ENCODE measurements around the gene PSAT1. TPM values are rescaled to one million over a fixed set of nuclear protein-coding genes. Genes with fewer than 3 reads are reported as not detected.

Gene PSAT1
- total and polyA plus RNA-seq, 2 of the 8 experiments (the other 6 are each of a cell fraction or from before 2014, with no cell fraction given): 204 to 341 TPM

- H2BK120ac ChIP-seq (replicated peaks; ENCODE audit: low read depth, low read length): no peak overlapping the region
- H3K23me2 ChIP-seq (ENCODE audit: low read depth, low read length): no peaks in the 10 kb centered on the region
- WGBS, 2 experiments (ENCODE audit: extremely low coverage in 1 of 2, insufficient coverage in 1 of 2, insufficient read length in 1 of 2, insufficient replicate concordance in 2 of 2, low coverage in 1 of 2, low lambda C conversion rate in 2 of 2, missing lambda C conversion rate in 1 of 2): 96% methylated on average over 4 of the region's 4 CpGs; no CpG with 5 or more reads in 1 of the 2 experiments
- TF ChIP-seq KDM4A (IDR thresholded peaks at IDR 0.05; ENCODE audit: low read depth, low read length, severe bottlenecking) (no peak), POLR2A (IDR thresholded peaks at IDR 0.05; ENCODE audit: control extremely low read depth in 1 of 2, low read depth in 2 of 2, low read length in 2 of 2) (no peak), RBBP5 (IDR thresholded peaks at IDR 0.05; ENCODE audit: borderline replicate concordance, low read depth, low read length) (no peak), BRCA1 (IDR thresholded peaks at IDR 0.05; ENCODE audit: low read depth, low read length) (no peak), TEAD4 (IDR thresholded peaks at IDR 0.05; ENCODE audit: low read depth, low read length) (no peak), TAF7 (optimal IDR thresholded peaks at IDR 0.05; ENCODE audit: borderline replicate concordance, low read depth, low read length) (no peak), POU5F1 (IDR thresholded peaks at IDR 0.05; ENCODE audit: low read depth, low read length) (no peak), JUN (IDR thresholded peaks at IDR 0.05; ENCODE audit: low read depth, low read length) (no peak)
- H4K5ac ChIP-seq (ENCODE audit: insufficient read length, low read depth, low read length): no peak overlapping the region
- no peak overlapping the region for H3K4ac ChIP-seq (replicated peaks; ENCODE audit: insufficient read length, low read depth, low read length)
- H3K23ac ChIP-seq (ENCODE audit: insufficient read length): no peak overlapping the region
- H3K36me3 ChIP-seq (ENCODE audit: control insufficient read depth in 2 of 4, insufficient read depth in 4 of 4, low read length in 3 of 4): peaks cover 5 to 39% (median 12%) of the 10 kb centered on the region in 4 experiments; a peak in 7 of 8 replicates
- no peak for DNase-seq (ENCODE audit: low read depth in 1 of 2, low spot score in 2 of 2)
- no peaks in the 10 kb centered on the region for H3K4me1 ChIP-seq (replicated peaks in 1 of 4; ENCODE audit: control insufficient read depth in 3 of 4, insufficient read depth in 4 of 4, low read length in 3 of 4)
- no peak overlapping the region for H4K8ac ChIP-seq (ENCODE audit: extremely low read depth, insufficient read depth, low read length)
- no peak overlapping the region for H3K18ac ChIP-seq (ENCODE audit: extremely low read depth, low read length)
- no peak overlapping the region for H2AK5ac ChIP-seq (ENCODE audit: low read depth, low read length)
- no peak overlapping the region for H2BK15ac ChIP-seq (ENCODE audit: low read length)
- no peak overlapping the region for H2AFZ ChIP-seq (ENCODE audit: low read length)
- no peaks in the 10 kb centered on the region for H3K9me3 ChIP-seq (ENCODE audit: insufficient read depth in 2 of 2, low read depth in 1 of 2, low read length in 1 of 2)
- H3K27ac ChIP-seq (ENCODE audit: low read depth, low read length): no peak overlapping the region
- no peaks in the 10 kb centered on the region for H3K79me1 ChIP-seq (ENCODE audit: low read depth, low read length)
- H3K4me2 ChIP-seq (ENCODE audit: insufficient read depth in 1 of 2, low read depth in 2 of 2, low read length in 2 of 2): no peak overlapping the region
- H3K79me2 ChIP-seq (ENCODE audit: control insufficient read depth in 1 of 2, insufficient read depth in 2 of 2, low read length in 2 of 2): no peaks in the 10 kb centered on the region
- H2BK5ac ChIP-seq (ENCODE audit: low read depth, low read length): no peak overlapping the region
- H2BK20ac ChIP-seq (ENCODE audit: low read length): no peak overlapping the region
- H4K20me1 ChIP-seq (replicated peaks in 1 of 2; ENCODE audit: control insufficient read depth in 1 of 2, insufficient read depth in 2 of 2, low read length in 2 of 2): peaks cover 0 to 1% of the 10 kb centered on the region in 2 experiments
- no peak overlapping the region for H3K4me3 ChIP-seq (ENCODE audit: extremely low read depth in 1 of 4, insufficient read depth in 2 of 4, low read depth in 3 of 4, low read length in 4 of 4)
- POLR2A ChIA-PET (ENCODE audit: partially characterized antibody): interaction anchor here (1.6 kb wide), 1 partner anchor 44 kb away, joined by 7 read pairs; the partner anchor contains the start of gene PSAT1
- FAIRE-seq: no peak
- H3K56ac ChIP-seq (replicated peaks; ENCODE audit: insufficient read length, low read depth, low read length): no peak overlapping the region
- H4K91ac ChIP-seq (replicated peaks; ENCODE audit: insufficient read length, low read length): no peak overlapping the region
- no peak overlapping the region for H2BK12ac ChIP-seq (ENCODE audit: low read depth, low read length)
- no peak overlapping the region for H3K14ac ChIP-seq (ENCODE audit: insufficient read length)
- no peak overlapping the region for H3K9ac ChIP-seq (replicated peaks in 1 of 4; ENCODE audit: extremely low read depth in 1 of 4, low read depth in 3 of 4, low read length in 3 of 4)
- CTCF ChIA-PET (ENCODE audit: partially characterized antibody): interaction anchor here (0.6 kb wide), 2 partner anchors 388 to 796 kb away, joined by 3 read pairs; no protein-coding TSS in a partner anchor
- H3K27me3 ChIP-seq (replicated peaks in 1 of 4; ENCODE audit: control insufficient read depth in 3 of 4, extremely low read depth in 1 of 4, insufficient read depth in 3 of 4, low read length in 3 of 4): no peaks in the 10 kb centered on the region
Measured at GRCh38 chr9:78253285-78253684, 43.6 kb upstream of the PSAT1 start.

Data from H1 (cell line).